Measurements from ENCODE around the gene ITGA11. TPM values are rescaled to one million over a fixed set of nuclear protein-coding genes. Genes with fewer than 3 reads are reported as not detected.

Gene ITGA11
- total and polyA plus RNA-seq, 2 of the 13 experiments (the other 11 are each of a cell fraction or from before 2014, with no cell fraction given): not detected

- POLR2A ChIA-PET: no interaction called here
- Histone ChIP-seq H3K36me3 (replicated peaks in 1 of 2; ENCODE audit: control insufficient read depth in 1 of 2, insufficient read depth in 2 of 2, low read length in 2 of 2) (no peaks in the 10 kb centered on the region), H4K20me1 (ENCODE audit: insufficient read depth, low read length) (no peaks in the 10 kb centered on the region), H3K4me1 (ENCODE audit: insufficient read depth, low read length) (no peaks in the 10 kb centered on the region), H3K9ac (ENCODE audit: insufficient read depth, low read depth, low read length) (no peak overlapping the region), H3K79me2 (ENCODE audit: insufficient read depth, low read length) (no peaks in the 10 kb centered on the region), H3K27ac (ENCODE audit: extremely low read length, insufficient read depth, low read length) (no peak overlapping the region), H2AFZ (ENCODE audit: low read length) (no peak overlapping the region), H3K4me2 (ENCODE audit: low read depth, low read length) (no peak overlapping the region), H3K9me3 (ENCODE audit: low read length) (no peaks in the 10 kb centered on the region), H3K4me3 (replicated peaks in 1 of 3; ENCODE audit: insufficient read depth in 1 of 3, low read depth in 2 of 3, low read length in 3 of 3) (no peak overlapping the region), H3K27me3 (ENCODE audit: control insufficient read depth in 1 of 2, insufficient read depth in 2 of 2, low read length in 2 of 2) (peaks cover 0 to 12% of the 10 kb centered on the region in 2 experiments; a peak in 4 of 5 replicates)
- CTCF ChIA-PET (ENCODE audit: low intra/inter-chr PET ratio, low total read pairs): no interaction called here
- FAIRE-seq (no peak), ATAC-seq (no peak), DNase-seq (ENCODE audit: low spot score) (no peak)
- intact Hi-C loops (cut with micrococcal nuclease; ENCODE audit: unreplicated experiment): no loop called here
- WGBS (ENCODE audit: low lambda C conversion rate): 29% methylated on average over 2 of the region's 5 CpGs
- in situ Hi-C loops (cut with HindIII; ENCODE audit: extremely low pct_ligation_motif_present, low pct_unique_long_range_greater_than_20kb): no loop called here
- no peak for TF ChIP-seq SP2 (CRISPR knock-in tag; IDR thresholded peaks at IDR 0.05)
- BruUV-seq (replicated peaks): no TSS peak
Measured at GRCh38 chr15:68480296-68480695, 48.3 kb upstream of the ITGA11 start.

GRCh38 chr15:68479870-68480269 lies 47.9 kb upstream of the ITGA11 start:
- Histone ChIP-seq H3K27me3 (ENCODE audit: control insufficient read depth in 1 of 2, insufficient read depth in 2 of 2, low read length in 2 of 2) (peaks cover 0 to 12% of the 10 kb centered on the region in 2 experiments; a peak in 4 of 5 replicates), H3K27ac (ENCODE audit: extremely low read length, insufficient read depth, low read length) (no peak overlapping the region), H3K36me3 (replicated peaks in 1 of 2; ENCODE audit: control insufficient read depth in 1 of 2, insufficient read depth in 2 of 2, low read length in 2 of 2) (no peaks in the 10 kb centered on the region), H4K20me1 (ENCODE audit: insufficient read depth, low read length) (no peaks in the 10 kb centered on the region), H3K79me2 (ENCODE audit: insufficient read depth, low read length) (no peaks in the 10 kb centered on the region), H3K4me2 (ENCODE audit: low read depth, low read length) (no peak overlapping the region), H3K4me1 (ENCODE audit: insufficient read depth, low read length) (no peaks in the 10 kb centered on the region), H3K9me3 (ENCODE audit: low read length) (no peaks in the 10 kb centered on the region), H2AFZ (ENCODE audit: low read length) (no peak overlapping the region), H3K9ac (ENCODE audit: insufficient read depth, low read depth, low read length) (no peak overlapping the region), H3K4me3 (replicated peaks in 1 of 3; ENCODE audit: insufficient read depth in 1 of 3, low read depth in 2 of 3, low read length in 3 of 3) (no peak overlapping the region)
- no peak for DNase-seq (ENCODE audit: low spot score)
- intact Hi-C loops (cut with micrococcal nuclease; ENCODE audit: unreplicated experiment) (no loop called here), in situ Hi-C loops (cut with HindIII; ENCODE audit: extremely low pct_ligation_motif_present, low pct_unique_long_range_greater_than_20kb) (no loop called here)
- FAIRE-seq: no peak
- no peak for TF ChIP-seq ZNF629 (CRISPR knock-in tag; conservative IDR thresholded peaks at IDR 0.05)
- WGBS (ENCODE audit: low lambda C conversion rate): 15% methylated on average over 4 of the region's 4 CpGs
- BruUV-seq (replicated peaks): no TSS peak
- ATAC-seq: no peak
- POLR2A ChIA-PET: no interaction called here
- CTCF ChIA-PET (ENCODE audit: low intra/inter-chr PET ratio, low total read pairs): no interaction called here

GRCh38 chr15:68479406-68479805 lies 47.4 kb upstream of the ITGA11 start:
- ATAC-seq (no peak), FAIRE-seq (no peak), DNase-seq (ENCODE audit: low spot score) (no peak)
- POLR2A ChIA-PET: no interaction called here
- Histone ChIP-seq H2AFZ (ENCODE audit: low read length) (no peak overlapping the region), H3K9me3 (ENCODE audit: low read length) (no peaks in the 10 kb centered on the region), H3K36me3 (replicated peaks in 1 of 2; ENCODE audit: control insufficient read depth in 1 of 2, insufficient read depth in 2 of 2, low read length in 2 of 2) (no peaks in the 10 kb centered on the region), H3K4me2 (ENCODE audit: low read depth, low read length) (no peak overlapping the region), H3K79me2 (ENCODE audit: insufficient read depth, low read length) (no peaks in the 10 kb centered on the region), H3K27me3 (ENCODE audit: control insufficient read depth in 1 of 2, insufficient read depth in 2 of 2, low read length in 2 of 2) (peaks cover 0 to 12% of the 10 kb centered on the region in 2 experiments; a peak in 4 of 5 replicates), H3K4me1 (ENCODE audit: insufficient read depth, low read length) (no peaks in the 10 kb centered on the region), H3K9ac (ENCODE audit: insufficient read depth, low read depth, low read length) (no peak overlapping the region), H3K4me3 (replicated peaks in 1 of 3; ENCODE audit: insufficient read depth in 1 of 3, low read depth in 2 of 3, low read length in 3 of 3) (no peak overlapping the region), H3K27ac (ENCODE audit: extremely low read length, insufficient read depth, low read length) (no peak overlapping the region), H4K20me1 (ENCODE audit: insufficient read depth, low read length) (no peaks in the 10 kb centered on the region)
- 7% methylated on average over 12 of the region's 12 CpGs for WGBS (ENCODE audit: low lambda C conversion rate)
- CTCF ChIA-PET (ENCODE audit: low intra/inter-chr PET ratio, low total read pairs): no interaction called here
- TF ChIP-seq POLR2A (IDR thresholded peaks at IDR 0.05; ENCODE audit: insufficient read depth in 1 of 2, low read depth in 2 of 2, low read length in 2 of 2) (no peak), YEATS2 (CRISPR knock-in tag; IDR thresholded peaks at IDR 0.05; ENCODE audit: borderline replicate concordance) (no peak), ZNF160 (CRISPR knock-in tag; IDR thresholded peaks at IDR 0.05) (no peak), MED8 (CRISPR knock-in tag; IDR thresholded peaks at IDR 0.05; ENCODE audit: insufficient replicate concordance) (no peak), CBX2 (IDR thresholded peaks at IDR 0.05; ENCODE audit: low read depth, low read length) (no peak), CBX2 (CRISPR knock-in tag; IDR thresholded peaks at IDR 0.05; ENCODE audit: low read depth) (no peak), BORCS8-MEF2B (CRISPR knock-in tag; IDR thresholded peaks at IDR 0.05) (no peak)
- intact Hi-C loops (cut with micrococcal nuclease; ENCODE audit: unreplicated experiment) (no loop called here), in situ Hi-C loops (cut with HindIII; ENCODE audit: extremely low pct_ligation_motif_present, low pct_unique_long_range_greater_than_20kb) (no loop called here)
- BruUV-seq (replicated peaks): no TSS peak
